CD4-positive, alpha-beta T cell treated with Interleukin-15 for 4 hours (primary cell): ENCODE data around the gene CCDC82.
"Not testable (repeated sequence)": the region's sequence is repeated elsewhere in the genome, so short reads cannot be mapped to it uniquely, and the experiment has no call there.

Source experiments
- DNase-seq: peaks from one replicate; pipeline ENCODE4 v3.0.0-alpha.2; 2020; ENCODE audit warnings: low spot score

CCDC82 gene

GRCh38 chr11:96389720-96390487 lies at the start of gene CCDC82, which contains the start of gene JRKL:
TSS of gene CCDC82 (minus strand) at chr11:96389912. CDS start at chr11:96384747, 5,165 bp downstream.
TSS of gene JRKL (plus strand) at chr11:96390013. CDS start at chr11:96390650, 637 bp downstream.
- peak; percentile 97 for DNase-seq

- not testable (repeated sequence) for DNase-seq
These were observed 42.9 kb upstream of the CCDC82 start for GRCh38 chr11:96432654-96433053.

- DNase-seq, result no peak
These were observed 41.0 kb upstream of the CCDC82 start for GRCh38 chr11:96430668-96431067.

- DNase-seq, result no peak
These were observed 35.0 kb upstream of the CCDC82 start for GRCh38 chr11:96424693-96425092.

- DNase-seq, result no peak
These were observed 23.7 kb upstream of the CCDC82 start for GRCh38 chr11:96413408-96413807.

- DNase-seq, result no peak
These were observed 23.2 kb upstream of the CCDC82 start for GRCh38 chr11:96412761-96413381.

- not testable (repeated sequence) for DNase-seq
These were observed 21.7 kb upstream of the CCDC82 start for GRCh38 chr11:96411412-96411811.

- DNase-seq, result no peak
These were observed 11.0 kb upstream of the CCDC82 start for GRCh38 chr11:96400697-96401096.

DNA sequence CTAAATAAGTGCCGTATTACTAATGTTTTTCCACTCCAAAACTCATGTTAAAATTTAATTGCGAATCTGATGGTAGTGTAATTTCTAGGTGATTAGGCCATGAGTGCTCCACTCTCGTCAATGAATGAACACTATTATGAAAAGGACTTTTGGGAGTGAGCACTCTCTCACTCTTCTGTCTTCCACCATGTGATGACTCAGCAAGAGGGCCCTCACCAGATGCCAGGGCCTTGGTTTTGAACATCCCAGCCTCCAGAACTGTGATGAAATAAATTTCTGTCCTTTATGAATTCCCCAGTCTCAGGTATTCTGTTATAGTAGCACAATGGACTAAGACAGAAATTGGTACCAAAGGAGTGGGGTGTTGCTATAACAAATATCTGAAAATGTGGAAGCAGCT lies 8.2 kb upstream of the CCDC82 start:
- no peak for DNase-seq

DNA sequence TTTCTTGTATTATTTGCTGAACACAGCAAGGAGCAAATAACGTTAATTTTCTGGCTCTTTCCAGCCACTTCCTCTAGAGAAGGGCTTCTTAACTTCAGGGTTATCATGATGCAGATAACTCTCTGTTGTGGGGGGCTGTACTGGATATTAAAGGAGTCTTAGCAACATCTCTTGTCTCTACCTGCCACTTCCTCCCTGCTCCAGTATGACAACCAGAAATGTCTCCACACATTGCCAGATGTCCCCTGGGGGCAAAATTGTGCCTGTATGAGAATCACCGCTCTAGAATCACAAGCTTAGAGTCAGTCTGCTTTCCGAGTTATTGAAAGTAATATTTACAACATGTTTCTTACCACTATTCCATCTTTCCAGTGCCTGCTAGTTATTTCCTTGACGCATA lies 6.9 kb upstream of the CCDC82 start:
- DNase-seq, result no peak

GRCh38 chr11:96394773-96395172 lies 5.1 kb upstream of the CCDC82 start:
- no peak for DNase-seq

- DNase-seq, result peak; percentile 49
These were observed 4.1 kb upstream of the CCDC82 start for GRCh38 chr11:96393753-96394348.

DNA sequence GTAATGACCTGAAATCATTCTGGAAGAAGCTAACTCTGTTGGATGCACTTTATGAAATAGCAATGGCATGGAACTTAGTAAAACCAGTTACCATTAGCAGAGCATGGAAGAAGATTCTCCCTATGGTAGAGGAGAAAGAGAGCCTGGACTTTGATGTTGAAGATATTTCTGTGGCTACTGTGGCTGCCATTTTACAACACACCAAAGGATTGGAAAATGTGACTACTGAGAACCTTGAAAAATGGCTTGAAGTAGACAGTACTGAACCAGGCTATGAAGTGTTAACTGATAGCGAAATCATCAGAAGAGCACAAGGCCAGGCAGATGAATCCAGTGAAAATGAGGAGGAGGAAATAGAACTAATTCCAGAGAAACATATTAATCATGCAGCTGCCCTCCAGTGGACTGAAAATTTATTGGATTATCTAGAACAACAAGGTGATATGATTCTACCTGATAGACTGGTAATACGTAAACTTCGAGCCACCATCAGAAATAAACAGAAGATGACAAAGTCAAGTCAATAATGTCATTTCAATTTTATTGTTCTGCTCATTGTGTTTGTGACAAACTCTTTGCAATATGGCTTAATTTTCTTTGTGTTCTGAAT lies 2.1 kb upstream of the CCDC82 start:
- no peak for DNase-seq

GRCh38 chr11:96390488-96390792 lies 728 bp upstream of the CCDC82 start:
- DNase-seq, result no peak

GRCh38 chr11:96388891-96389719 lies 607 bp downstream of the CCDC82 start:
- no peak for DNase-seq

DNA sequence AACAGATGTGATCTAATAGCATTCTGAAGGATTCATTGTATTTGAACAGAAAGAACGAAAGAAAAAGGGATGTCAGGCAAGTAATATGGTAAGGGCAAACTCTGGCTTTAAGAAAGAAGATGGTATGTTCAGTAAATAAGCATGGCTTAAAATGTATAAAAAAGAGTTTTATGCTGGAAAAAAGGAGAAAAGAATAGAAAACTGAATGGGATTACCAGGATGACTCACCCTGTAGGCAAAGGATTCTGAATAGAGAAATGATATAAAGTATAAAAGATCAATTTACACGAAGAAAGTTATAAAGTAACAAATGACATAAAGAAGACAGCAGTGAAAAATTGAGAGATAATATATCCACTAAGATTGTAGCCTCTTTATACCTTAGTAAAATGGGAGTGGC lies 4.5 kb downstream of the CCDC82 start:
- no peak for DNase-seq

GRCh38 chr11:96384156-96384555 lies 5.6 kb downstream of the CCDC82 start:
- no peak for DNase-seq

DNA sequence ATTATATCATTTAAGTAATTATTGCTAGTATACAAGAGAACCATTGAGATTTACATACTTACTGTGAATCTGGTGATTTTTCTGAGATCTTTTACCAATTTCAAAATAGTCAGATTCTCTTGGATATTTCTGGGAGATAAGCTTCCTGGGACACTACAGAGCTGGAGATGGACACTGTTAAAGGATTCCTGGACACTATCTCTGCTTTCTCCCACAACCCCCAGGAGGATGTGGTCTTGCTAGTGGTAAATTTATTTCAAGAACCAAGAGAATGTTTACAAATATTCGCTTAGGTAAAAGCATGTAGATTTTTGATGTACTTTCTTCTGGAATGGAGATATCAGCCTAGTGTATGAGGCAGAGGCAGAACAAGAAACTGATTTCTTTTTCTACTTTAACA lies 12.9 kb downstream of the CCDC82 start:
- DNase-seq, result no peak

- DNase-seq, result no peak
These were observed 15.9 kb downstream of the CCDC82 start for GRCh38 chr11:96373826-96374225.

- DNase-seq, result no peak
These were observed 22.4 kb downstream of the CCDC82 start for GRCh38 chr11:96367342-96367741.

GRCh38 chr11:96366024-96366423 lies 23.7 kb downstream of the CCDC82 start:
- no peak for DNase-seq

- no peak for DNase-seq
These were observed 24.2 kb downstream of the CCDC82 start for GRCh38 chr11:96365493-96365892.
